KMS-11 (cell line): ENCODE results near the gene KLF17.

Experiments
- H2AFZ ChIP-seq: fragments of 200-600 bp; sonication (generic); 2 replicates; pipeline ENCODE4 v1.6.1; 2016; ENCODE audit warnings: antibody characterized with exemption, mixed run types, low read depth
- H3K27ac ChIP-seq: fragments of 200-600 bp; sonication (generic); 2 replicates; pipeline ENCODE4 v1.6.1; 2016; ENCODE audit warnings: mild to moderate bottlenecking, mixed run types
- H3K27me3 ChIP-seq: fragments of 200-600 bp; sonication (generic); 2 replicates; pipeline ENCODE4 v1.6.1; 2017; ENCODE audit warnings: mild to moderate bottlenecking, low read depth, mixed run types, moderate library complexity; ENCODE audit not compliant: insufficient read depth
- H3K36me3 ChIP-seq: fragments of 200-600 bp; sonication (generic); 2 replicates; pipeline ENCODE4 v1.6.1; 2017; ENCODE audit warnings: mild to moderate bottlenecking, mixed run types; ENCODE audit not compliant: insufficient read depth
- H3K4me1 ChIP-seq: fragments of 200-600 bp; sonication (generic); 2 replicates; pipeline ENCODE4 v1.6.1; 2016; ENCODE audit warnings: mild to moderate bottlenecking, low read depth, mixed run types; ENCODE audit not compliant: poor library complexity, severe bottlenecking
- H3K4me2 ChIP-seq: fragments of 200-600 bp; sonication (generic); 2 replicates; pipeline ENCODE4 v1.7.0; 2016; ENCODE audit warnings: mild to moderate bottlenecking, mixed run types
- H3K4me3 ChIP-seq: fragments of 200-600 bp; sonication (generic); IDR thresholded peaks from 2 replicates; pipeline ENCODE4 v1.6.1; 2017; ENCODE audit warnings: low read depth, low read length, mixed read lengths; ENCODE audit not compliant: insufficient read depth
- H3K79me2 ChIP-seq: fragments of 200-600 bp; sonication (generic); 2 replicates; pipeline ENCODE4 v1.6.1; 2016; ENCODE audit warnings: low read depth, mixed run types; ENCODE audit not compliant: insufficient read depth
- H3K9ac ChIP-seq: fragments of 200-600 bp; sonication (generic); 2 replicates; pipeline ENCODE4 v1.6.1; 2016; ENCODE audit warnings: mild to moderate bottlenecking, mixed run types
- H4K20me1 ChIP-seq: fragments of 200-600 bp; sonication (generic); 2 replicates; pipeline ENCODE4 v1.6.1; 2016; ENCODE audit warnings: mild to moderate bottlenecking, mixed run types; ENCODE audit not compliant: insufficient read depth
- TF ChIP-seq, protein P1 (sequence below): fragments of 200-600 bp; sonication (generic); conservative IDR thresholded peaks from 2 replicates; pipeline ENCODE4 v1.6.1; 2017; ENCODE audit warnings: low read depth, mild to moderate bottlenecking, antibody characterized with exemption, low read length, moderate library complexity, mixed read lengths

KLF17 gene

DNA sequence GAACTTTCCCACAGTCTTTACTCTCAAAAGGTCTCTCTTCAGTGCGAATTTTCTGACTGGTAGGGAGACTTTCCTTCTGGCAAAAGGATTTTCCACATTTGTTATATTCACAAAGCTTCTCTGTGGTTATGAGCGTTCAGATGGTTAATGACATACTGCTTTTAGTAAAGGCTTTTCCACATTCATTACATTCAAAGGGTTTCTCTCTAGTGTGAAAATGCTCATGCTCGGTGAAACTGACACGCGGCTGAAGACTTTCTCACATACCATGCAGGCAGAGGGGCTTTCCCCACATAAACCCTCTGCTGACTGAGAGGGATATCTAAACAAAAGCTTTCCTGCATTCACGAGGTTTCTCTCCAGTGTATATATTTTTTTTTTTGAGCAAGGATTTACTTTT is 32.7 kb downstream of the KLF17 start:
- Histone ChIP-seq H3K79me2 (no peaks in the 10 kb centered on the region), H3K4me1 (no peaks in the 10 kb centered on the region), H3K4me2 (no peak overlapping the region), H3K9ac (no peak overlapping the region), H4K20me1 (no peaks in the 10 kb centered on the region), H3K27ac (no peak overlapping the region), H3K4me3 (no peak overlapping the region), H2AFZ (no peak overlapping the region), H3K36me3 (no peaks in the 10 kb centered on the region), H3K27me3 (no peaks in the 10 kb centered on the region)
- TF ChIP-seq, protein P1, sequence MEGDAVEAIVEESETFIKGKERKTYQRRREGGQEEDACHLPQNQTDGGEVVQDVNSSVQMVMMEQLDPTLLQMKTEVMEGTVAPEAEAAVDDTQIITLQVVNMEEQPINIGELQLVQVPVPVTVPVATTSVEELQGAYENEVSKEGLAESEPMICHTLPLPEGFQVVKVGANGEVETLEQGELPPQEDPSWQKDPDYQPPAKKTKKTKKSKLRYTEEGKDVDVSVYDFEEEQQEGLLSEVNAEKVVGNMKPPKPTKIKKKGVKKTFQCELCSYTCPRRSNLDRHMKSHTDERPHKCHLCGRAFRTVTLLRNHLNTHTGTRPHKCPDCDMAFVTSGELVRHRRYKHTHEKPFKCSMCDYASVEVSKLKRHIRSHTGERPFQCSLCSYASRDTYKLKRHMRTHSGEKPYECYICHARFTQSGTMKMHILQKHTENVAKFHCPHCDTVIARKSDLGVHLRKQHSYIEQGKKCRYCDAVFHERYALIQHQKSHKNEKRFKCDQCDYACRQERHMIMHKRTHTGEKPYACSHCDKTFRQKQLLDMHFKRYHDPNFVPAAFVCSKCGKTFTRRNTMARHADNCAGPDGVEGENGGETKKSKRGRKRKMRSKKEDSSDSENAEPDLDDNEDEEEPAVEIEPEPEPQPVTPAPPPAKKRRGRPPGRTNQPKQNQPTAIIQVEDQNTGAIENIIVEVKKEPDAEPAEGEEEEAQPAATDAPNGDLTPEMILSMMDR, result no peak

DNA sequence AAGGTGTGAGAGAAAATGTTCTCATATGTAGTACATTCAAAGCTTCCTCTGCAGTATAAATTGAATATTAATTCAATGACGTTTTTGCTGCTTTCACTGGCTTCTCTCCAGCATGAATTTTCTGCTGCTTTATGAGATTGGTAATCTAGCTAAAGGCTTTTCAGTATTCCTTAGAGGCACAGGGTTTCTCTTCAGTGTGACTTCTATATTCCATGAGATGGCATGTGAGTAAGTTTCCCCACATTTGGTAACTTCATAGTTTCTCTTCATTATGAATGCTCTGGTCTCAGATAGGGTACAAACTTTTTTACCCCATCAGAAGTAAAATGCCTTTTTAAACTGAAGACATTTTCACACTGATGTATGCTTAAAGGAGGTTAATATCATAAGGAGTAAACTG is 33.2 kb downstream of the KLF17 start:
- H3K4me3 ChIP-seq, result no peak overlapping the region
- no peak overlapping the region for H3K27ac ChIP-seq
- no peaks in the 10 kb centered on the region for H3K4me1 ChIP-seq
- TF ChIP-seq, protein P1, result no peak
- H3K36me3 ChIP-seq, result no peaks in the 10 kb centered on the region
- no peaks in the 10 kb centered on the region for H3K27me3 ChIP-seq
- H2AFZ ChIP-seq, result no peak overlapping the region
- H3K9ac ChIP-seq, result no peak overlapping the region
- no peak overlapping the region for H3K4me2 ChIP-seq
- H4K20me1 ChIP-seq, result no peaks in the 10 kb centered on the region
- H3K79me2 ChIP-seq, result no peaks in the 10 kb centered on the region

DNA sequence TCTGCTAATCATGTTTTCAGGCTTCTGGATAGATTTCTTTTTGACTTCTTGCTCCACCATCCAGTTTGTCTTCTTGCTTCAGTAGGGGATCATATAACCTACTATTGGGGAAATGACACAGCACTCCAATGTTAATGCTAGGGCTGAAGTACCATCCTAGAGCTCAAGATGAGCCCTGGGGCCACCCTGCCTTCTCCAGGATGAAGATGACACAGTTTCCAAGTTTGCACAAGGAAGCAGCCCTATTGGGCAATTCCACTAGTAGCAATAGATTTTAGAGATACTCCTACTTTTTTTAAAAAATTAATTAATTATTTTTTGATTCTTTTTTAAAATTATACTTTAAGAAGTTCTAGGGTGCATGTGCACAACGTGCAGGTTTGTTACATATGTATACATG is 34.1 kb downstream of the KLF17 start:
- Histone ChIP-seq H3K9ac (no peak overlapping the region), H3K4me2 (no peak overlapping the region), H4K20me1 (no peaks in the 10 kb centered on the region), H3K27ac (no peak overlapping the region), H3K79me2 (no peaks in the 10 kb centered on the region), H3K4me3 (no peak overlapping the region), H2AFZ (no peak overlapping the region), H3K4me1 (no peaks in the 10 kb centered on the region), H3K36me3 (no peaks in the 10 kb centered on the region), H3K27me3 (no peaks in the 10 kb centered on the region)
- TF ChIP-seq, protein P1, result no peak

DNA sequence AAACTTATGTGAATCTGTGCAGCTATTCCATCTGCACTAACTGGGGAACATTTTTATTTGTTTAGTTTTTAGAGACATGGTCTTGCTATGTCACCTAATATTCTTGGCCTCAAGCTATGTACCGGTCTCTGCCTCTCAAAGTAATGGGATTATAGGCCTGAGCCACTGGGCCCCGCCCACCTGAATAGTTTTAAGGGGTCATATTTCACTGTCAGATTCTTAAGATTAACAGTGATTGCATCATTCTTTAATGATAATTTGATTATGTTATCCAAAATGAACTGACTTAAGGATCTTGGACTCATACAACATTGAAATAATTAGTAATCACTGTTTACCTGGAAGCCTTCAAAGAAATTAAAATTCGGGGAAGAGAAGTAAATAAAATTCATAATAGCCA is 35.4 kb downstream of the KLF17 start:
- Histone ChIP-seq H3K4me3 (no peak overlapping the region), H2AFZ (no peak overlapping the region), H3K79me2 (no peaks in the 10 kb centered on the region), H4K20me1 (no peaks in the 10 kb centered on the region), H3K27ac (no peak overlapping the region), H3K4me1 (no peaks in the 10 kb centered on the region), H3K36me3 (no peaks in the 10 kb centered on the region), H3K9ac (no peak overlapping the region), H3K4me2 (no peak overlapping the region), H3K27me3 (no peaks in the 10 kb centered on the region)
- TF ChIP-seq, protein P1, result no peak

DNA sequence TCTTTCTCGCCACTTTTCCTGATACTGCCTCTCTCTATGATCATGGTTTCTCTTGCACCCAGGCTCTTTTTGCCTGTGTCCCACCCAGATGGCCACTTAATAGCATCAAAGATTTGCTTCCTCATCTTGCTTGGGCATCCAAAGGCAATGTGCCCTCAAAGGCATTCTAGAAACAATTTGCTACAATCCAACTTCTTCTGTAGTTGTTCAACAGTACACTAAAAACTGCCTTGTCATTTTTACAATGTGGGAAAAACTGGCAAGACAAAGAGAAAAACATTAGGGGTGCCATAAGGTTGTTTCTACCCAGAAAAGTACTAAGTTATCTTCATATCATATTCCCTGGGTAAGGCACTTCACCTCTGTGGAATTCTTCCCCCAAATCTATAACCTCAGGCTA is 39.3 kb downstream of the KLF17 start:
- no peak overlapping the region for H3K27ac ChIP-seq
- H4K20me1 ChIP-seq, result no peaks in the 10 kb centered on the region
- H3K79me2 ChIP-seq, result no peaks in the 10 kb centered on the region
- no peak overlapping the region for H3K4me2 ChIP-seq
- H3K27me3 ChIP-seq, result no peaks in the 10 kb centered on the region
- no peaks in the 10 kb centered on the region for H3K36me3 ChIP-seq
- H3K9ac ChIP-seq, result no peak overlapping the region
- H3K4me1 ChIP-seq, result no peaks in the 10 kb centered on the region
- no peak overlapping the region for H2AFZ ChIP-seq
- H3K4me3 ChIP-seq, result no peak overlapping the region
- TF ChIP-seq, protein P1, result no peak
